PFSK-1 (cell line): ENCODE measurements around the gene RAB27B.

ENCODE experiments used
- FOXP2 ChIP-seq: optimal IDR thresholded peaks from 2 replicates; pipeline ENCODE3; 2011; ENCODE audit warnings: borderline replicate concordance, control low read depth, inconsistent platforms; ENCODE audit not compliant: insufficient read depth; ENCODE audit errors: extremely low read length, extremely low read depth
- POLR2AphosphoS5 ChIP-seq: IDR thresholded peaks from 2 replicates; pipeline ENCODE4 v1.6.1; 2012; ENCODE audit warnings: low read depth, mild to moderate bottlenecking, control low read depth, low read length, moderate library complexity
- SIN3A ChIP-seq: IDR thresholded peaks from 2 replicates; pipeline ENCODE4 v1.6.1; 2012; ENCODE audit warnings: mild to moderate bottlenecking, low read length, moderate library complexity, borderline replicate concordance; ENCODE audit not compliant: insufficient read depth
- TAF1 ChIP-seq: IDR thresholded peaks from 2 replicates; pipeline ENCODE4 v1.6.1; 2012; ENCODE audit warnings: low read length, control low read depth, borderline replicate concordance; ENCODE audit not compliant: insufficient read depth
- TF ChIP-seq, protein P1 (sequence below), 2 experiments: IDR thresholded peaks; 2 replicates each; pipeline versions ENCODE4 v1.6.1 to v1.8.0; 2011 to 2012; ENCODE audit warnings: low read depth in 2 of 2, low read length in 2 of 2, control low read depth in 1 of 2, inconsistent platforms in 1 of 2, mild to moderate bottlenecking in 1 of 2, moderate library complexity in 1 of 2; ENCODE audit not compliant: insufficient read depth in 1 of 2

RAB27B gene

DNA sequence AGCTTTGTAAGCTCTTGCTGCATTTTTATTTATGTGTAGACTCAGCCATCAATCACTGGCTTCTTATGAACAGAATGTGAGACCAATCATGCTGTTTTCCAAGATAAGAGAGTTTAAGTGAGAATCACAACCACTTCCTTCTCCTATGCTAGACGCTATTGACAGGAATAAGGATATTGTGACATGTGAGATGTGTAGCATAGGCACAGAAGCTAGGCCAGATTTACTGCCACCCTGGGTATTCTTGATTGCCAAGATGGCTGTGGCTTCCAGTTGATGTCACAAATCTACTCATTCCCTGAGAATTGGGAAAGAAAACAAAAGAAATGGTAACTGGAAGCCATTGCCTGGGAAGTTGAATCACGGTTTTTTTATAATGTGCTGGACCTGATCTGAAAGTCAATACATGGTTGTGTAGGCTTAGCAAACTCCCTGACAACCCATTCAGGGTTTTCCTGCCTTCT is 49.9 kb downstream of the RAB27B start:
- TF ChIP-seq TAF1 (no peak), POLR2AphosphoS5 (no peak), FOXP2 (no peak), SIN3A (no peak)
- TF ChIP-seq, protein P1, sequence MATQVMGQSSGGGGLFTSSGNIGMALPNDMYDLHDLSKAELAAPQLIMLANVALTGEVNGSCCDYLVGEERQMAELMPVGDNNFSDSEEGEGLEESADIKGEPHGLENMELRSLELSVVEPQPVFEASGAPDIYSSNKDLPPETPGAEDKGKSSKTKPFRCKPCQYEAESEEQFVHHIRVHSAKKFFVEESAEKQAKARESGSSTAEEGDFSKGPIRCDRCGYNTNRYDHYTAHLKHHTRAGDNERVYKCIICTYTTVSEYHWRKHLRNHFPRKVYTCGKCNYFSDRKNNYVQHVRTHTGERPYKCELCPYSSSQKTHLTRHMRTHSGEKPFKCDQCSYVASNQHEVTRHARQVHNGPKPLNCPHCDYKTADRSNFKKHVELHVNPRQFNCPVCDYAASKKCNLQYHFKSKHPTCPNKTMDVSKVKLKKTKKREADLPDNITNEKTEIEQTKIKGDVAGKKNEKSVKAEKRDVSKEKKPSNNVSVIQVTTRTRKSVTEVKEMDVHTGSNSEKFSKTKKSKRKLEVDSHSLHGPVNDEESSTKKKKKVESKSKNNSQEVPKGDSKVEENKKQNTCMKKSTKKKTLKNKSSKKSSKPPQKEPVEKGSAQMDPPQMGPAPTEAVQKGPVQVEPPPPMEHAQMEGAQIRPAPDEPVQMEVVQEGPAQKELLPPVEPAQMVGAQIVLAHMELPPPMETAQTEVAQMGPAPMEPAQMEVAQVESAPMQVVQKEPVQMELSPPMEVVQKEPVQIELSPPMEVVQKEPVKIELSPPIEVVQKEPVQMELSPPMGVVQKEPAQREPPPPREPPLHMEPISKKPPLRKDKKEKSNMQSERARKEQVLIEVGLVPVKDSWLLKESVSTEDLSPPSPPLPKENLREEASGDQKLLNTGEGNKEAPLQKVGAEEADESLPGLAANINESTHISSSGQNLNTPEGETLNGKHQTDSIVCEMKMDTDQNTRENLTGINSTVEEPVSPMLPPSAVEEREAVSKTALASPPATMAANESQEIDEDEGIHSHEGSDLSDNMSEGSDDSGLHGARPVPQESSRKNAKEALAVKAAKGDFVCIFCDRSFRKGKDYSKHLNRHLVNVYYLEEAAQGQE (IDR thresholded peaks at IDR 0.05; ENCODE audit: insufficient read depth in 1 of 2, low read depth in 2 of 2, low read length in 2 of 2) = no peak

DNA sequence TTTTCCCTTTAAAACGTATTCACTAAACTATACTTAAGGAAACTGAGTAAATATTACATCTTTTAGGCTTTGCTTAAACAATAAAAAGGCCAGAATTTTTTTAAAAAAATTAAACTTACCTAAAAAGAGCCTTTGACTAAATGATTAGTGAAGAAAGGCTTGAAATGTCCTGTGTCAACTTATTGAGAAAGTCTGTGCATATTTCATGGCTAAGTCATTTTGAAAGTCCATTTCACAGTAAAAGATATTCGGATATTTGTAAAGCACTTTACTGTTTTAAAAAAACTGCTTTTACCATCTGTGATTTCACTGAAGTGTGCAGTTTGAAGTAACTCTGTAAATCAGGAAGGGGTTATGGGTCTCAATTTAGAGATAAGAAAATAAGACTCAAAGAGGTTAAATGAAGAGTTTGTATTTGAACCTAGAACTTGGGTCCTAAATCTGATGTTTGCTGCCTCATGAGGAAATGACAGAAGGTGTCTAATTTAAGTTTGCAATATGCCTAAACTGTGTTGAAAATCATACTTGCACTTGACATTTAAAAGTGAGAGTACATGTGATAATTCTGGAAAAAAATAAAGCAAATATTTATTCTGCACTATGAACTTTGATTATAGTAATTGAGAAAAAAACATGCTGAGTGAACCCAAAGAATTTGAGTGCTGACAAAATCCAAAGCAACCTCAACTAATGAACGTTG is 50.5 kb downstream of the RAB27B start:
- TF ChIP-seq TAF1 (no peak), FOXP2 (no peak), POLR2AphosphoS5 (no peak), SIN3A (no peak)
- TF ChIP-seq, protein P1 (IDR thresholded peaks at IDR 0.05; ENCODE audit: insufficient read depth in 1 of 2, low read depth in 2 of 2, low read length in 2 of 2) = no peak

DNA sequence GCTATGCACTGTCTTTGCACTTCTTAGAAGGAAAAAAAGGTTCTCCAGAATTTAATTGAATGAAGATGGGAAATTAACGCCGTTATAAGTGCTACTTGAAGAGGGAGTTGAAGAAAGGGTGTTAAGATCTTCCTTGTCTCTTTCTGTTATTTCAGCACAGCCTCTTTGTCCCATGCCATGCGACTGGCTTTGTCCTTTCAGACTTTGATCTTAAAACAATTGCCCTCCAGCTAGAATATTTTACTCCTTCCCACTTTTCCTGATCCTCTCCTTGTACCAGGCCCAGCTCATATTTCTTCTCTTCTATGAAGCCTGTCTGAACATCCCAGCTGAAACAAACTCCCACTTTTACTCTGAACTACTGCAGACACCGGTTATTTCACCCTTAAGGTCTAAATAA is 51.4 kb downstream of the RAB27B start:
- TF ChIP-seq POLR2AphosphoS5 (no peak), SIN3A (no peak), FOXP2 (no peak), TAF1 (no peak)
- TF ChIP-seq, protein P1 (IDR thresholded peaks at IDR 0.05; ENCODE audit: insufficient read depth in 1 of 2, low read depth in 2 of 2, low read length in 2 of 2) = no peak

DNA sequence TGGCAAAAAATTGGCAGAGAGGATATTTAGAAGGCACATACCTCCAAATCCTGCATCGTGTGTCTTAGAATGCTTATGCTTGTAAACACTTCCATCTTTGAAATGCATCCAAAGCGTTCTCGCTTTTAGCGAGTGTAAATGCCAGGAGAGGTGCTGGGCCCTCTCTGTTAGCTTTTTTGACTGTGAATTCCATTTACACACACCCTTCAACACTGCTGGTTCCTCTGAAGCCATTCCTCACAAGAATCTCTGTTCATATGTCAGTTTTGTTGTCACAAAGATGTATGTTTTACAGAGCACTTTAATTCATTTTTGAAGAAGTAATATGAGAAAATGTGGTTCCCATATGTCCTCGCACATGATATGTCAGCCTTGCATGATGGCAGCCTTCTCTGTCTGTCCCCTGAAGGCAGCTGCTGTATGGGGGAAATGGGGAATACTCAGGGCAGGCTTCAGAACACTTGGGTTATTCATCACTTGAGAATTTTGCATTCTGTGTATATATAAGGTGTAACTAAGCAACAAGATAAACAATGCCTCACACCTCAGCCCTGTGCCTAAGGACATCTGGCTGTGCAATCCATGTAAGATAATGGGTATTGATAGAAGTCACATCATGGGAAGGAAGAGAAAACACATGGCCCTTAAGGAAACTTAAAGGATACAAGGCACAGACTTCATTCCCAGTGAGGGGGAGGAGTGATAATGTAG is 52.3 kb downstream of the RAB27B start:
- TF ChIP-seq TAF1 (no peak), POLR2AphosphoS5 (no peak)

DNA sequence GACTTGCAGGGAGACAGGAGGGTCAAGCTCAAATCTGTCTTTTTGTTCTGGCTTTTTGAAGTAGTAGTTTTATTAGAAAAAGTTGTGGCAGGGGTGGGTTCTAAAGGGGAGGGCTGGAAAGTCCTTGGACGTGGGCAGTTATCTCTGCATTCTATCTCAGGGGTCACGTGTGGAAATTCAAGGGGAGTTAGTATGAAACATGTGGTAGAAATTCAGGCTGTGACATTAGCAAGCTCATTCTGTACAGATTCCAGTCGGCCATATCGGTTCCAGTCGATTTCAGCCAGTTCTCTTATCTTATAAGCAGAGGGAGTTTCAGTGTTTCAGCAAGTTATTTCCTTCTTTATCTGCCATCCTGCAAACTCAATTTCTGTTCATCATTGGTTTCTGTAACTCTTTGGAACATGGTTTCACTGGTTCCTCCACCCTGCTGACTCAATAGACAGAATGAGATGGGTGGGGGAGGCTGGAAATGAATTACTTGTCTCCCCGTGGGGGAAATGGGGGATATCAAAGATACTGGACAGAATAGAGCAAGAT is 53.0 kb downstream of the RAB27B start:
- TF ChIP-seq, protein P1 (IDR thresholded peaks at IDR 0.05; ENCODE audit: insufficient read depth in 1 of 2, low read depth in 2 of 2, low read length in 2 of 2) = no peak
- no peak for TF ChIP-seq POLR2AphosphoS5
- no peak for TF ChIP-seq FOXP2
- no peak for TF ChIP-seq TAF1
- TF ChIP-seq SIN3A = no peak
